NCI-H2107 (cell line): ENCODE data around the gene E2F3.

ENCODE experiments used
- DNase-seq: peaks from one replicate; lab custom pipeline; 2025; lab: John Stamatoyannopoulos, UW

The E2F3 gene

DNA sequence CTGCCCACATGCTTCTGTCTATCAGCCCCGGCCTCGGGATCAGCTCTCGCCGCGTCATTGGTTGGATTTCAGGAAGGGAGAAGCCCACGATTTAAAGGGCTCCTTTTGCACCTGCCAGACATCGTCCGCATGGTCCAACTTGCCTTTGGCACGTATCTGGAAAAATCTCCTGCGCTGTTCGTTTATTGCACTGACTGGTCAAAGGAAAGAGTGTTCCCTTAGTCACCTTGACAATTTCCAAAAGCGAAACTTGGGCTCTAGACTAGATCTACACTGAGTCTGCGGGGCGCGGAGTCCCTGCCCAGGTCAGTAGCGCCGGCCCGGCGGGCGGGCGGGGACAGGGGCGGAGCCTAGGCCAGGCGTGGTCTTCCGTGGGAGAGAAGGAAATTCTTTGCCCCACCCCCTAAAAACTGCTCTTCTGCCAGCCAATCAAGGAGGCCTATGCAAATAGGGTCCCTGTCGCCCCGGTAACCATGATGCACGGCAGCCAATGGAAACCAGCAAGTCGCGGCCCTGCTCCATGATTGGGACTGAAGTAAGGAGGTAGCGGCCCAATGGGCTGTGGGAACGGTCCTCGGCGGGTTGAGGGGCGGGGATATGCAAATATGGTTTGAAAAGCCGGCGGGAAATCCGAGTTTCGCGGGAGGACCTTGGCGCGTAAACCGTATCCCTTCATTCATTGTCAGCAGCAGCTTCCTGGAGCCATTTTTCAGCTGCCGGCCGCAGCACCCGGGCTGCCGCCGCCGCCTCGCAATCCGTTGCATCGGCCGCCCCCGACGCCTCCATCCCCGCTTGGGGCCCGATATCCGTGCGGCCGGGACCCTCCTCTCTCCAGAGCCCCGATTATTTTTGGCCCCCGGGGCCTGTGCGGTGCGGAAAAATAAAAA, at the start of gene E2F3:
TSS of gene E2F3 (plus strand) at position 675 of the 887 bp plus-strand sequence. CDS start 354 bp downstream, outside the sequence.
- DNase-seq = peak; percentile 91

DNA sequence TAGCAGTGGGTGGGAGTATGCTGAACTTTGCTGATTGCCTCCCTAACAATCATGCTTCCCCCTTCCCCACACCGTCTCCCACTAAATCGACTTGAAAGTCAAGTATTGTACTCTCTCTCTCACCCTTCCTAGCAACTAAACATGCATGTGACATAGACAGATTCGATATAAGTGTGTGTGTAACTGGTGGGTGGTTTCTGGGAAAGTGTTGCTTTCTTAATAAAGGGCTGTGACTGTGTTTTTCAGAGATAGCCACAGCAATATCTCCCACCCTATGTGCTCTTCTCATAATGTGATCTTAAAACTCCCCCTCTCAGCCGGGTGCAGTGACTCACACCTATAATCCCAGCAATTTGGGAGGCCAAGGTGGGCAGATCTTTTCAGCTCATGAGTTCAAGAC, 49.3 kb upstream of the E2F3 start:
- no peak for DNase-seq

DNA sequence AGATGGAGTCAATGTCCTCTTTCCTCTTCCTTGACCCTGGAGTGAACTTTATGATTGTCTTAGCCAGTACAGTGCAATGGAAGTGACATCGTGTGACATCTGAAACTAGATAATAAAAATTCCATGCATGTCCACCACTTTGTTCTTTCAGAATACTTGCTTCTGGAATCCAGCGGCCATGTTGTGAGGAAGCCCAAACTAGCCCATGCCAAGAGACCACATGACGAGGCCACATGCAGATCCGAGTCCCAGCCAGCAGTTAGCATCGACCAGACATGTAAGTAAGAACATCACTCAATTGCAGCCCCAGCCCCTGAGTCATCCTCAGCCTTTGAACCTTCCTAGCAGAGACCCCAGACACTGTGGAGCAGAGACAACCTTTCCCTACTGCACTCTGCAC, 48.5 kb upstream of the E2F3 start:
- DNase-seq = no peak

DNA sequence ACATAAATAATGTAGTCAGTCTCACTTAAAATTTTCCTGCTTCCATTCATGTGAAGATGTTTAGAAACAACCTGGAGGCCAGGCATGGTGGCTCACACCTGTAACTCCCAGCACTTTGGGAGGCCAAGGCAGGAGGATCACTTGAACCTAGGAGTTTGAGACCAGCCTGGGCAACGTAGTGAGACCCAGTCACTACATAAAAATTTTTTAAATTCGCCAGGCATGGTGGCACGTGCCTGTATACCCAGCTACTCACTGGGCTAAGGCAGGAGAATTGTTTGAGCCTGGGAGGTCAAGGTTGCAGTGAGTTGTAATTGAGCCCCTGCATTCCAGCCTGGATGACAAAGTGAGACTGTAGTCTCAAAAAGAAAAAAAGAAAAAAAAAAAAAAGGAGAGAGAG, 47.3 kb upstream of the E2F3 start:
- no peak for DNase-seq

DNA sequence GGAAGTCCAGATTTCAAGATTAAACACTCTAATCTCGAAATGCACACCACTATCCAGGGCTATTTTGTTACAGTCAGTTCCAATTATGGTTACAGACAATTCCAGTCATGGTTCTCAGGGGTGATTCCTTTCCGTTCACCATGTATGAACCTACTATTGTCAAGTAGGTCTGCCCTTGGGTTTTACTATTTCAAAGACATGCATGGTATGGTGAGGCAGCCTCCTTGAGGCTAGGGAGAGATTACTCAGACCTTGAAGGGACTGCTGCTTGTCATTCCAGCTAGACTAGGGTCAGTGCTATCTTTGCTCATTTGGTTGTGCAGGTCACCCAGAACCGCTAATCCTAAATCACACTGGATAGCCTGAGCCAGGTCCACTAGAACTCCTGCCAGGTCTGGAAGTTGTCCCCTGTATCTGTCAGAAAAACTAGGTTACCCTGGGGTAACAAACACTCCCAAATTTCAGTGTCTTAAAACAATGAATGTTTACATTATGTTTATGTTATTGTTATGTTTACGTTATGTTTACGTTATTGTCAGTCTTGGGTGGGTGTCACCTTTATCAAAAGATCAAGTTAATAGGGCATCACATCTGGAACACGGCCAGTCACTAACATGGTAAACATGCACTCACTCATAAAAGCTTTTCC, 41.1 kb upstream of the E2F3 start:
- no peak for DNase-seq

- no peak for DNase-seq
Measured at GRCh38 chr6:20362623-20363022, 39.1 kb upstream of the E2F3 start.

DNA sequence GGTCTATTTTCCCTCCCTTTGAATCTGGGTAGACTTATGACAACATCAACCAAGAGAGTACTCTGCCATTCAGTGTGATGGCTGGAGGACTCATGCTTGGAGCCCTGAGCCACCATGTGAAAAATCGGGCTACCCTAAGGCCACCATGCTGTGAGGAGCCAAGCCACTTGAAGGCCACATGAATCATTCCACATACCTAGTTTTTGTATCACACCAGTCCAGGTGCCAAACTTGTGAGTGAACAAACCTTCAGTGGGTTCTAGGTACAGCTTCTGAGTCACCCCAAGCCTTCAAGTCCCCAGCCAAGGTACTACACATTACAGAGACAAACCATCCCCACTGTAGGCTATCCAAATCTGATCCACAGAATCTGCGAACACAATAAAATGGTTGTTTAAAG, 37.4 kb upstream of the E2F3 start:
- DNase-seq = no peak

GRCh38 chr6:20365456-20365855, 36.2 kb upstream of the E2F3 start:
- no peak for DNase-seq

GRCh38 chr6:20366082-20366830, 35.4 kb upstream of the E2F3 start:
- DNase-seq = no peak

- no peak for DNase-seq
Measured at GRCh38 chr6:20367743-20368485, 33.8 kb upstream of the E2F3 start.

DNA sequence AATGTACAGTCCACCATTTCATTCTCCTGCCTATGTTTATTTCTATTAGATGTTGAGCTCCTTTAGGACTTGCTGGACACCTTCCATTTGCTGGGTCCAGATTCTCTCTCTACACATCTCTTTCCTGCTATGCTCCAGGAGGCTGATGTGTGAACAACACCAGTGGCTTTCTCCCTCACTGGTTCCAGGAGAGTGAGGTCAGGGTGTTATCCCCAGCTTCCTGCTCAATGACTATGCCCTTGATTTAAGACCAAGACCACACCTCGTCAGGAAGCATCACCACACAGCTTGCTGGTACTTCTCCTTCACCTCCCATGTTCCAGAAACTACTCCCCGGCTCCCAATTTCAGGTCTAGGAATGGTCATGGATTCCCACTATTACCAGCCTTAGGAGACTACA, 31.3 kb upstream of the E2F3 start:
- no peak for DNase-seq

GRCh38 chr6:20370801-20371200, 30.9 kb upstream of the E2F3 start:
- no peak for DNase-seq

DNA sequence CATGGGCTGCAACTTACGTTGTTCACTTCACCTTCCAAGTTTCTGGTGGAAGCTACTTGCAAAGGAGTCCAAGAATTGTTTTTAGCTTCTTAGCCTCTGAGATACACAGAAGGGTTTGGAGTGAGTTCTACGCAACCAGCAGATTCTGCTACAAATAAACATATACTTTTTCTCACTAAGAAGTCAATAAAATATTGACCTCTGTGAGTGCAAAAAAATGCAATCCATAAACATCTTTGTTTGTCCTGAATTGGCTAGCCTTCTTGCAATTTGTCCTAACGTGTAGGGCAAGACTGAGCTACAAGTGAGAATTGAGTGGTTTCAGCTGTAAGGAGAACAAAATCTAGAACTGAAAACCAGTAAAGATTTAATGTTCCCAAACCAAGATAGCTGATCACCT, 26.2 kb upstream of the E2F3 start:
- no peak for DNase-seq

GRCh38 chr6:20377623-20378265, 23.9 kb upstream of the E2F3 start:
- DNase-seq = no peak

DNA sequence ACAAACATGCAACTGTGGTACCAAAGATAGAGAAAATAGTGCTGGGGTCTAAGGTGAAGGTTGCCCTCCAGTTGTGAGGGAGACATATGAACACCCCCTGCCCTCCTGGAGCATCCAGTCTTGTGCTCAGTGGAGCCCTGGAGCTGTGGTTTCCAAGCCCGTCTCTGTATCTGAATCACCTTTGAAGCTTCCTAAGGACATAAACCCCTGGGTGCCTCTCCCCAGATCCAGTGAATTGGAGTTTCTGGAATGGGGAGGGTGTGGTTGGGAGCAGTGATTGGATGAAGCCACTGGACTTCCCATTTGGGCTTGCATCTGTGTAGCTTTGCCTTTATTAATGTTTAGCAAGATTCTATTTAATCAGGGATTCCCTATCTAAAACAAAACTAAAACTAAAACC, 22.4 kb upstream of the E2F3 start:
- no peak for DNase-seq

DNA sequence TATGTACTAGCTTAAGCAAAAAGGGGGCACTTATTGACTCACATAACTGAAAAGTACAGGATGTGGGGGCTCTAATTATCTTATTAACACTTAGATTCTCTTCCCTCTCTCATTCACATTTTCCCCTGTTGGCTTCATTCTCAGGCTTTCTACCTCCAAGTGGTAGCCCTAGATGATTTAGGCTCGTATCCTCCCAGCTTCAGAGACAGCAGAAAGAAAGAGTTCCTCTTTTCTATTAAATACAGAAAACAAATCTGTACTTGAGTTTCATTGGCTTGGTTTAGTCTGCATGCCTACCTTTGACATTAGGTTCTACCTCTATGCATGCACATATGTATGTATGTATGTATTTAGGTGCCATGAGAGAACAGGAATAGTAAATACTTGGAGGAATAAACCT, 15.5 kb upstream of the E2F3 start:
- DNase-seq = no peak

- DNase-seq = no peak
Measured at GRCh38 chr6:20389066-20389465, 12.6 kb upstream of the E2F3 start.

GRCh38 chr6:20393297-20393696, 8.4 kb upstream of the E2F3 start:
- DNase-seq = no peak

GRCh38 chr6:20399518-20399917, 2.2 kb upstream of the E2F3 start:
- DNase-seq = no peak

DNA sequence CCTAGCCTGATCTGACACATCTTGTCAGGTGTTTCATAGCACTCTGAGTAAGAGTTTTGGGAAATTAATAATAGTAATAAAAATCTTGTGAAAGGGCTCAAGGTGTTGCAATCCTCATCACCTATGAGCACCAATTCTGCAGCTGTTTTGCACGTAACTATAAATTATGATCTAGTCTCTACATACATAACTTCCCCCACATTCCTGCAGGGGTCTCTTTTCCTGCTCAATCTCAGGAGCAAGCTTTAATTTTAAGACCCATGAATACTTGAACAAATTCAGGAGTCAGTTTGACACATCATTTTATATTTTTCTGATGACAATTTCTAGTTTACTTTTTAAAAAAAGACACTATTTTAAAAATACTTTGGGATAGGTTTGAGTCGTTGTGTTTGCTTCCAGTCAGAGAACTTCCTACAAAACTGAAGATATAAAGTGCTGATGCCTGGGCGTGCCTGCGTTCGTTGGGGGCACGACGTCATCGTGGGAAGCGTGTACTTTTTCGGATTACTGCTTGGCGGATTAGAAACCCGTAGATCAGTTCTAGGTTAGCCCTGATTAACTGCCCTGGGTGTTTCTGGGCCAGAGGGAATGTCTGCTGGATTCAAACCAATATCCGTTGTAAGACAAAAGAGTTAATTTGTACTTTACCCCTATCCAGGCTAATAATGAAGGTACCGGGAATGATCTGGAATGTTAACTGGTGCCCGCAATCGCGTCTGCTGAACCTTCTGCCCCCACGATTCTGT, 1.0 kb upstream of the E2F3 start:
- DNase-seq = no peak

GRCh38 chr6:20402092-20402341, 338 bp downstream of the E2F3 start:
- DNase-seq = no peak
